A673 (cell line): ENCODE results near the gene WDR5B.

Experiments
- CTCF ChIP-seq: fragments of 300-800, 200-600 bp; sonication (generic); conservative IDR thresholded peaks from 2 replicates; pipeline ENCODE4 v1.5.1; 2017; ENCODE audit warnings: low read depth, mild to moderate bottlenecking, antibody characterized with exemption, low read length, moderate library complexity, mixed read lengths
- EZH2 ChIP-seq: fragments of 200-600 bp; sonication (generic); IDR thresholded peaks from 2 replicates; pipeline ENCODE4 v1.6.1; 2017; ENCODE audit warnings: borderline replicate concordance, low read depth, mild to moderate bottlenecking, mixed read lengths, antibody characterized with exemption, low read length; ENCODE audit not compliant: poor library complexity, severe bottlenecking

DNA sequence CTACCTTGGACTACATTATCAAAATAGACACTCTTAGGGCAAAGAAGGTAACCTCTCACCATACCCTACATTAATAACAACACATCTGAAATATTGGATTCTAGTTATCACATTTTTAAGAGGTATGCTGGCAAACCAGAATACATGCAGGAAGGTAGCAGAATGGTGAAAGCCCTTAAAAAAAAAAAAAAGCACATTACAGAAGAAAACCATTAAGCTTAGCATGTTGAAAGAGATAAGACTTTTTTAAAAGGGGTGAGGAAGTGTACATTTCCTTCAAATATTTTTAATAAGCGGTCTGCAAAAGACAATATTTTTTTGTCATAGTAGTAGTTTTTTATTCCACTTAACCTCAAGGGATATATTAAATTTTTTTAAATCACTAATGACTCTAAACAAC lies 46.5 kb upstream of the WDR5B start:
- TF ChIP-seq CTCF: no peak
- TF ChIP-seq EZH2: no peak
